Neural cell (in vitro differentiated cells): ENCODE results near the gene ZDHHC20. TPM values are rescaled to one million over a fixed set of nuclear protein-coding genes. Genes with fewer than 3 reads are reported as not detected.

Experiments used
- H2AFZ ChIP-seq: fragments of 200-600, 300-800 bp; sonication (generic), shearing (Covaris generic); 2 replicates; pipeline ENCODE4 v1.6.0; 2014; ENCODE audit warnings: low read depth, mild to moderate bottlenecking, antibody characterized with exemption, low read length, moderate library complexity
- H3F3A ChIP-seq: fragments of 200-600 bp; shearing (Covaris generic); 2 replicates; pipeline ENCODE4 v1.6.1; 2016; ENCODE audit warnings: mild to moderate bottlenecking, moderate library complexity, mixed read lengths, antibody characterized with exemption, low read length; ENCODE audit not compliant: insufficient read depth, poor library complexity, severe bottlenecking
- H3K27ac ChIP-seq: fragments of 200-600, 300-800 bp; sonication (generic), shearing (Covaris generic); 2 replicates; pipeline ENCODE4 v1.5.1; 2014; ENCODE audit warnings: mild to moderate bottlenecking, low read length, moderate library complexity
- H3K27me3 ChIP-seq: fragments of 300-800, 200-600 bp; sonication (generic), shearing (Covaris generic); 2 replicates; pipeline ENCODE4 v1.6.0; 2014; ENCODE audit warnings: mild to moderate bottlenecking, low read depth, low read length, moderate library complexity; ENCODE audit not compliant: insufficient read depth
- H3K36me3 ChIP-seq: fragments of 300-800, 200-600 bp; sonication (generic), shearing (Covaris generic); 2 replicates; pipeline ENCODE4 v1.5.1; 2014; ENCODE audit warnings: mild to moderate bottlenecking, antibody characterized with exemption, low read length, moderate library complexity; ENCODE audit not compliant: insufficient read depth
- H3K4me2 ChIP-seq: fragments of 300-800, 200-600 bp; sonication (generic), shearing (Covaris generic); 2 replicates; pipeline ENCODE4 v1.6.0; 2014; ENCODE audit warnings: mild to moderate bottlenecking, low read length
- H3K4me3 ChIP-seq: fragments of 300-800, 200-600 bp; sonication (generic), shearing (Covaris generic); 2 replicates; pipeline ENCODE4 v1.5.1; 2014; ENCODE audit warnings: mild to moderate bottlenecking, low read length, moderate library complexity
- H3K79me2 ChIP-seq: fragments of 200-600 bp; shearing (Covaris generic); replicated peaks from 2 replicates; pipeline ENCODE4 v1.6.0; 2014; ENCODE audit warnings: mild to moderate bottlenecking, low read length, moderate library complexity; ENCODE audit not compliant: insufficient read depth
- H3K9ac ChIP-seq: fragments of 300-800, 200-600 bp; sonication (generic), shearing (Covaris generic); 2 replicates; pipeline ENCODE4 v1.6.1; 2016; ENCODE audit warnings: mild to moderate bottlenecking, low read length, mixed read lengths
- H3K9me2 ChIP-seq: fragments of 200-600 bp; shearing (Covaris generic); 2 replicates; pipeline ENCODE4 v1.6.1; 2016; ENCODE audit warnings: mild to moderate bottlenecking, low read length, mixed read lengths; ENCODE audit not compliant: insufficient read depth
- H3K9me3 ChIP-seq: fragments of 200-600, 300-800 bp; sonication (generic), shearing (Covaris generic); 2 replicates; pipeline ENCODE4 v1.6.1; 2016; ENCODE audit warnings: mild to moderate bottlenecking, mixed run types, low read length, moderate library complexity, mixed read lengths
- H4K20me1 ChIP-seq: fragments of 200-600 bp; shearing (Covaris generic); 2 replicates; pipeline ENCODE4 v1.6.1; 2016; ENCODE audit warnings: mild to moderate bottlenecking, mixed run types; ENCODE audit not compliant: insufficient read depth
- CTCF ChIP-seq: fragments of 450-650 bp; IDR thresholded peaks from 2 replicates; pipeline ENCODE4 v1.5.1; 2014; ENCODE audit warnings: antibody characterized with exemption, mild to moderate bottlenecking, moderate library complexity; ENCODE audit not compliant: poor library complexity, severe bottlenecking
- EP300 ChIP-seq: fragments of 450-650 bp; conservative IDR thresholded peaks from 2 replicates; pipeline ENCODE4 v1.6.1; 2014; ENCODE audit warnings: antibody characterized with exemption, mild to moderate bottlenecking, moderate library complexity; ENCODE audit not compliant: poor library complexity, severe bottlenecking
- EZH2 ChIP-seq: fragments of 200-600, 300-800 bp; shearing (Covaris generic), sonication (generic); IDR thresholded peaks from 2 replicates; pipeline ENCODE4 v1.6.1; 2014; ENCODE audit warnings: antibody characterized with exemption, low read length, borderline replicate concordance, mild to moderate bottlenecking; ENCODE audit not compliant: insufficient read depth, poor library complexity, severe bottlenecking
- MXI1 ChIP-seq: fragments of 450-650 bp; conservative IDR thresholded peaks from 2 replicates; pipeline ENCODE4 v1.6.1; 2014; ENCODE audit warnings: antibody characterized with exemption, mild to moderate bottlenecking; ENCODE audit not compliant: poor library complexity, severe bottlenecking
- POLR2AphosphoS5 ChIP-seq: IDR thresholded peaks from 2 replicates; pipeline ENCODE4 v1.6.1; 2012
- RAD21 ChIP-seq: fragments of 450-650 bp; conservative IDR thresholded peaks from 2 replicates; pipeline ENCODE4 v1.6.1; 2014; ENCODE audit warnings: antibody characterized with exemption, mild to moderate bottlenecking, moderate library complexity
- REST ChIP-seq: IDR thresholded peaks from 2 replicates; pipeline ENCODE4 v1.6.1; 2012; ENCODE audit warnings: borderline replicate concordance
- SMC3 ChIP-seq: fragments of 450-650 bp; conservative IDR thresholded peaks from 2 replicates; pipeline ENCODE4 v1.6.1; 2014; ENCODE audit warnings: antibody characterized with exemption, mild to moderate bottlenecking, moderate library complexity; ENCODE audit not compliant: poor library complexity
- TAF1 ChIP-seq: IDR thresholded peaks from 2 replicates; pipeline ENCODE4 v1.6.1; 2012; ENCODE audit warnings: low read depth
- polyA plus RNA-seq: library from polyadenylated mRNA; depleted of rRNA; stranded (reverse); fragments of >200 nt; gene quantifications from 2 replicates; pipeline ENCODE4 v1.2.3, GENCODE V29; 2014

Gene ZDHHC20
- polyA plus RNA-seq, 1 donor from 2014 or later: 43.3 TPM

GRCh38 chr13:21347753-21348318 lies 111.3 kb downstream of the ZDHHC20 start:
- no peaks in the 10 kb centered on the region for H4K20me1 ChIP-seq
- no peaks in the 10 kb centered on the region for H3K36me3 ChIP-seq
- no peaks in the 10 kb centered on the region for H3K9me3 ChIP-seq
- TF ChIP-seq TAF1 (no peak), RAD21 (no peak), SMC3 (no peak), CTCF (no peak)
- no peaks in the 10 kb centered on the region for H3K9me2 ChIP-seq
- H3K9ac ChIP-seq: no peak overlapping the region
- no peak overlapping the region for H3K4me3 ChIP-seq
- no peaks in the 10 kb centered on the region for H3F3A ChIP-seq
- no peak overlapping the region for H3K4me2 ChIP-seq
- H3K27me3 ChIP-seq: no peaks in the 10 kb centered on the region
- no peaks in the 10 kb centered on the region for H3K79me2 ChIP-seq
- no peak overlapping the region for H2AFZ ChIP-seq
- H3K27ac ChIP-seq: no peak overlapping the region

DNA sequence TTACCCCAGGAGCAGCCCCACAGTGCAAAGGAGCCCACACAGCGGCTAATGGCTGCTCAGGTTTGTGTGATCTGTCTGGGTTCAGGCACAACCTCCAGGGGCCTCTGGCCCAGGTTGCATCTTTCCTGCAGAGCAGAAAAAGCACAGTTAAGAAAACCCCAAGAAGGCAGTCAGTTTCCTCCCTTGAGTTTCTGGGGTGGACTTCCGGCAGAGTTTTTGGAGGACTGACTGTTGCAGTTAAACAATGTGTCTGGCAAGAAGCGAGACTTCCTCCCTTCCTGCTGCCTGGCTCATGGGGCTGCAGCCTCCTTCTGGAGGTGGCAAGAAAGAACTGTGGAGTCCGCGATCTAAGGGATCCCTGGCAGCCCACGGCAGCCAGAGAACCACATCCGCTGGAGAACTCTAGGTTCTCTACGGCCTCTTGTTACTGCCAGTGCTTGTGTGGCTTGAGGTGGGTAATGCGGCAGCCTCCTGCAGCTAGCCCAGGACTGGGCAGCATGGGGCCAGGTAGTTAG lies 114.4 kb downstream of the ZDHHC20 start:
- Histone ChIP-seq H4K20me1 (no peaks in the 10 kb centered on the region), H3K4me3 (no peak overlapping the region), H3K9me2 (no peaks in the 10 kb centered on the region), H3K9ac (no peak overlapping the region), H3K4me2 (no peak overlapping the region), H3K36me3 (no peaks in the 10 kb centered on the region), H2AFZ (no peak overlapping the region), H3K27me3 (no peaks in the 10 kb centered on the region), H3K27ac (no peak overlapping the region), H3K9me3 (no peaks in the 10 kb centered on the region), H3K79me2 (no peaks in the 10 kb centered on the region), H3F3A (no peaks in the 10 kb centered on the region)
- TF ChIP-seq EZH2: no peak
- TF ChIP-seq TAF1: no peak
- TF ChIP-seq SMC3: no peak
- no peak for TF ChIP-seq EP300
- TF ChIP-seq RAD21: no peak
- TF ChIP-seq MXI1: no peak
- no peak for TF ChIP-seq CTCF
- TF ChIP-seq REST: no peak
- no peak for TF ChIP-seq POLR2AphosphoS5
